Upper lobe of right lung (tissue), 1 donor: ENCODE measurements around the gene LRRFIP1. TPM values are rescaled to one million over a fixed set of nuclear protein-coding genes. Genes with fewer than 3 reads are reported as not detected.
A peak's percentile ranks its signal among the peaks of the same experiment; 100 is the strongest.

Source experiments
- ATAC-seq: fragments of 200-7000 bp; cut with Tn5 transposase; one replicate; pipeline ENCODE4 v1.9.1; 2020; ENCODE audit warnings: mild to moderate bottlenecking, moderate library complexity
- DNase-seq: peaks from one replicate; pipeline ENCODE4 v3.0.0-alpha.2; 2020
- H3K27ac ChIP-seq: fragments of 200-600 bp; one replicate; pipeline ENCODE4 v1.8.0; 2022
- H3K27me3 ChIP-seq: fragments of 200-600 bp; one replicate; pipeline ENCODE4 v1.8.0; 2022; ENCODE audit warnings: mild to moderate bottlenecking
- H3K36me3 ChIP-seq: fragments of 200-600 bp; one replicate; pipeline ENCODE4 v1.8.0; 2022
- H3K4me1 ChIP-seq: fragments of 200-600 bp; one replicate; pipeline ENCODE4 v1.8.0; 2022
- H3K4me3 ChIP-seq: fragments of 200-600 bp; one replicate; pipeline ENCODE4 v1.8.0; 2022; ENCODE audit warnings: mild to moderate bottlenecking
- H3K9me3 ChIP-seq: fragments of 200-600 bp; one replicate; pipeline ENCODE4 v1.8.0; 2022
- intact Hi-C: fragments of 100-400 bp; cut with DNase I; formaldehyde crosslinking; loops from one replicate; pipeline ENCODE4 v1.11.0; 2022
- total RNA-seq: library from RNA; stranded (reverse); fragmentation: NEBNext Ultra II Directional; extraction: Animal tissue kit (Norgen Biotek cat#: 25700); gene quantifications from one replicate; pipeline ENCODE4 v1.2.1, GENCODE V29; 2021
- TF ChIP-seq, protein P1 (sequence below): fragments of 200-600 bp; IDR thresholded peaks from one replicate; pipeline ENCODE4 v1.8.0; 2022; ENCODE audit warnings: antibody characterized with exemption
- donor health status: DM: no; HTN: yes; CAD: no; lungs with severe emphysema.

LRRFIP1 gene
- total RNA-seq, 1 donor from 2014 or later = 178 TPM

DNA sequence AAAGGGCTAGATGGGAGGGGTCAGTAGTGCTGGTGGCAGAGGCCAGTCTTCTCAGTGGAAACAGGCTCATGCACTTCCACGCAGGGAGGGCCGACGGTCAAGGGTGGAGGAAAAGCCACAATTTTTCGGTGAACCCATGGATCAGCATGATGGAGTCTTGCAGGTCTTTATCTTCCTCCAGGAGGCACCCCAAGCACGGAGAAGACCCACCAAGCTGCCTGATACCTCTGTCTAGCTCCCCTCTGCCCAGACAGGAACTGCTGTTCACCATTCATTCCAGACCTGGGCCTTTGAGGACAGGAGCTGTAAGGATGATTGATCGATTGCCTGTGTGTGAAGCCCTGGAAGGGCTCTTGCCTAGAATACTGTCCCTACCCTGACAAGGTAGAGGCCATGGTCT is 2.8 kb upstream of the LRRFIP1 start:
- H3K4me3 ChIP-seq = no peak overlapping the region
- ATAC-seq = no peak
- H3K27ac ChIP-seq = no peak overlapping the region
- H3K4me1 ChIP-seq = peaks cover 30% of the 10 kb centered on the region
- H3K27me3 ChIP-seq = no peaks in the 10 kb centered on the region
- H3K9me3 ChIP-seq = no peaks in the 10 kb centered on the region
- intact Hi-C loops = no loop called here
- TF ChIP-seq, protein P1, sequence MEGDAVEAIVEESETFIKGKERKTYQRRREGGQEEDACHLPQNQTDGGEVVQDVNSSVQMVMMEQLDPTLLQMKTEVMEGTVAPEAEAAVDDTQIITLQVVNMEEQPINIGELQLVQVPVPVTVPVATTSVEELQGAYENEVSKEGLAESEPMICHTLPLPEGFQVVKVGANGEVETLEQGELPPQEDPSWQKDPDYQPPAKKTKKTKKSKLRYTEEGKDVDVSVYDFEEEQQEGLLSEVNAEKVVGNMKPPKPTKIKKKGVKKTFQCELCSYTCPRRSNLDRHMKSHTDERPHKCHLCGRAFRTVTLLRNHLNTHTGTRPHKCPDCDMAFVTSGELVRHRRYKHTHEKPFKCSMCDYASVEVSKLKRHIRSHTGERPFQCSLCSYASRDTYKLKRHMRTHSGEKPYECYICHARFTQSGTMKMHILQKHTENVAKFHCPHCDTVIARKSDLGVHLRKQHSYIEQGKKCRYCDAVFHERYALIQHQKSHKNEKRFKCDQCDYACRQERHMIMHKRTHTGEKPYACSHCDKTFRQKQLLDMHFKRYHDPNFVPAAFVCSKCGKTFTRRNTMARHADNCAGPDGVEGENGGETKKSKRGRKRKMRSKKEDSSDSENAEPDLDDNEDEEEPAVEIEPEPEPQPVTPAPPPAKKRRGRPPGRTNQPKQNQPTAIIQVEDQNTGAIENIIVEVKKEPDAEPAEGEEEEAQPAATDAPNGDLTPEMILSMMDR = no peak
- peak; percentile 30 for DNase-seq
- no peaks in the 10 kb centered on the region for H3K36me3 ChIP-seq

DNA sequence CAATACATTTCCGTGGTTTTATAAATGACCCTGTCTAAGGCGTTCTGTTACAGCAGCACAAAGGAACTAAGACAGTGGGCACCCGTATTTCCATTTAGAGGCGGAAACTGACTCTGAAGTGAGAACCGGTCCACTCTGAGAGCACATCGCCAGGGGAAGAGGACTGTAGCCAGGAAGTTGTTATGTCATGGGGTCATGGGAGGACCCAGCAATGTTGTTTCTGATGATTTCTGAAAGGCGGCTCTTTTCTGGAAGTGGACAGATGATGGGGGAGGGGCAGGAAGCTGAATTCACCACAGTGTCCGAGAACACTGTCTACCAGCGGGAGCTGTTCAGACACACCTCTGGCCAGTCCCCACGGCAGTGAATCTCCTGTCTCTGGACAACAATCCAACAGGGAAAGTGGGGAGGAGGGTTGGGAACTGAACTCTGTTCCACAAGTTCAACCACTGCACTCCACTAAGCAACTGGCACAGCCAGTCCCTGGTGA is 2.1 kb upstream of the LRRFIP1 start:
- no peaks in the 10 kb centered on the region for H3K36me3 ChIP-seq
- peak; percentile 55 for DNase-seq
- peak overlapping the region; percentile 63 for H3K27ac ChIP-seq
- peak; percentile 58 for ATAC-seq
- intact Hi-C loops = no loop called here
- TF ChIP-seq, protein P1 = no peak
- H3K4me1 ChIP-seq = peaks cover 30% of the 10 kb centered on the region
- no peaks in the 10 kb centered on the region for H3K9me3 ChIP-seq
- no peak overlapping the region for H3K4me3 ChIP-seq
- H3K27me3 ChIP-seq = no peaks in the 10 kb centered on the region

DNA sequence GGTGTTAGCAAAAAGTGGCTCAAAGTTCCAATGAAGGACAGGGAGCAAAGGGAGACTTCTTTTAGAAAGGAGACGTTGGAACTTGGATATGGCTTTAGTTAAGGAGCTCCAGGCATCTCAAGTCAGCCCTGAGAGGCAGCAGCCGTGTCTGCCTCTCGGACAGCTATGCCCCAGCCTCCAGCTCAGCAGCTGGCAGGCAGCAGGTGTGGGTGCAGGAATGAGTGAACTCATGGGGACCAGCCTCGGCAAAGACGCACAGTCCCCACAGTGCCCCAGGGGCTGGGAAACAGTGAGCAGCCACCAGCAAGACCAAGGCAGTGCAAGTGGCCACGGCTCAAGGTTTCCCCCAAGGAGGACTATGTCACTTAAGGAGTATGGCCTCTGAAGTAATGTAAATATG is 1.6 kb upstream of the LRRFIP1 start:
- Histone ChIP-seq H3K27ac (peak overlapping the region; percentile 63), H3K9me3 (no peaks in the 10 kb centered on the region), H3K4me3 (no peak overlapping the region), H3K4me1 (peaks cover 30% of the 10 kb centered on the region), H3K36me3 (no peaks in the 10 kb centered on the region), H3K27me3 (no peaks in the 10 kb centered on the region)
- ATAC-seq (no peak), DNase-seq (peak; percentile 41)
- intact Hi-C loops = no loop called here
- TF ChIP-seq, protein P1 = no peak

GRCh38 chr2:237626813-237627440 is 460 bp upstream of the LRRFIP1 start:
- ATAC-seq (peak; percentile 11), DNase-seq (peak; percentile 64)
- Histone ChIP-seq H3K27me3 (no peaks in the 10 kb centered on the region), H3K4me1 (peaks cover 30% of the 10 kb centered on the region), H3K36me3 (no peaks in the 10 kb centered on the region), H3K4me3 (peak overlapping the region; percentile 60), H3K9me3 (no peaks in the 10 kb centered on the region), H3K27ac (peak overlapping the region; percentile 51)
- TF ChIP-seq, protein P1 = no peak
- intact Hi-C loops = no loop called here

DNA sequence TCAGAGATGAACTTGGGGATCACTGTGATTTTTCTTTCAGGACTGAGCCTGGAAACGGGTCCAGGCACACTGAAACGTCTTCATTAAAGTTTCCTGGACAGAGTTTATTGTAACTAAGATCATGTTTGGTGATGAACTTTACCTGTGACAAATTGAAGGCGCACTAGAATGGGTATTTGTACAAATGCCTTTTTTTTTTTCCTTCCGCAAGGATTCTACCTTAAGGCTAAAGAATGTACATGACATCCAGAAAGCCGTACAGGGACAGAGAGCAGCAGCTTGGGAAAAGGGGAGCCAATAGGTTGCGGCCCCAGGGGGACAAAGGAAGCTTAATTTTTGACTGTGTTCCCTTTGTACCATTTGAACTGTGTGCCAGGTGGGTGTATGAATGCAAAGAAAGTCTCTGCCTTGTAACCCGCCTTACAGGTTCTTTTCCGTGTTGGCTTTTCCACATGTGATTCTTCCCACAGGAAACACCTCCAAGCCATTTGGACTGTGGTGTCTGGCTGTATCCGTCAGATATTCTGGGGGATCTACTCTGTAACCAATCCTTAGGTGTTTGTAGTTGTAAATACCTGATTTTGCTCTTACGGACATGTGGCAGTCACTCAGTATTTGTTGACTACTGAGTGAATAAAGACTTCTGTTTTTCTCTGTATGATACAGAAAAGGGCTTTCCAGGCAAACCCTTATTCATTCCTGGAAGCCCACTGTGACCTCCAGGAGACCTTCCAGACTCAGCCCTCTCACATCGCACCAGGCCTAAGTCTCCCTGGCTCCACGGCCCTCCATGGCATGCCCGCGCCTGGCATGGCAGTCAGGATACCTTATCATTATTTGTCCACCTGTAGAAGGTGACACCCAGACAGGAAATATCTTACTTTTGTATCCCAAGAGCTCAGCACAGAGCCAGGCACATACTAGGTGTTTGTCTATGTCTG is 1.1 kb downstream of the LRRFIP1 start:
- intact Hi-C loops = no loop called here
- ATAC-seq = no peak
- no peaks in the 10 kb centered on the region for H3K36me3 ChIP-seq
- H3K4me1 ChIP-seq = peaks cover 30% of the 10 kb centered on the region
- no peak overlapping the region for H3K27ac ChIP-seq
- TF ChIP-seq, protein P1 = no peak
- H3K27me3 ChIP-seq = no peaks in the 10 kb centered on the region
- no peaks in the 10 kb centered on the region for H3K9me3 ChIP-seq
- peak; percentile 15 for DNase-seq
- peak overlapping the region; percentile 60 for H3K4me3 ChIP-seq
